HepG2 (cell line): ENCODE results near the gene SPTBN4. TPM values are rescaled to one million over a fixed set of nuclear protein-coding genes. Genes with fewer than 3 reads are reported as not detected.
A peak's percentile ranks its signal among the peaks of the same experiment; 100 is the strongest.
"Not testable (repeated sequence)": the region's sequence is repeated elsewhere in the genome, so short reads cannot be mapped to it uniquely, and the experiment has no call there.

ENCODE experiments used
- ATAC-seq: fragments of 200-7000 bp; cut with Tn5 transposase; 3 replicates; pipeline ENCODE4 v1.9.1; 2020; ENCODE audit warnings: mild to moderate bottlenecking, moderate library complexity
- BruUV-seq: library from RNA; stranded (reverse); fragments of 400-500 nt; replicated peaks from 2 replicates; lab custom pipeline; 2021; lab: Mats Ljungman, UMichigan
- CTCF ChIA-PET: fragments of 300-600 bp; formaldehyde crosslinking; extraction: SDS; loops from one replicate; lab custom pipeline; 2021; ENCODE audit warnings: low total read pairs, inconsistent platforms, low intra/inter-chr PET ratio; lab: Yijun Ruan, JAX
- POLR2A ChIA-PET: fragments of 350-600 bp; sonication (Branson Sonifier 250); formaldehyde crosslinking; loops from one replicate; lab custom pipeline; 2020; ENCODE audit warnings: antibody characterized with exemption, inconsistent platforms; lab: Yijun Ruan, JAX
- DNase-seq: peaks from one replicate; pipeline ENCODE4 v3.0.0-alpha.2; 2015; ENCODE audit warnings: low spot score
- FAIRE-seq: peaks from 3 replicates; lab custom pipeline; 2011; peaks lifted over from hg19 to GRCh38; lab: Jason Lieb, UNC
- H2AFZ ChIP-seq: one replicate; pipeline ENCODE4 v1.6.1; 2011; ENCODE audit warnings: low read length, inconsistent platforms
- H3K27ac ChIP-seq: fragments of 300-600 bp; 3 replicates; pipeline ENCODE4 v1.8.0; 2011; ENCODE audit warnings: mixed run types, mild to moderate bottlenecking, mixed read lengths, low read length, inconsistent platforms; ENCODE audit not compliant: insufficient read depth; ENCODE audit errors: extremely low read length
- H3K27me3 ChIP-seq, 2 experiments: fragments of 200-600 bp in 1 of 2; 2 replicates in 1 of 2; 3 replicates in 1 of 2; pipeline versions ENCODE4 v1.6.0 to v1.8.0; 2011; ENCODE audit warnings: low read length in 2 of 2, mild to moderate bottlenecking in 2 of 2, moderate library complexity in 2 of 2, inconsistent platforms in 1 of 2; ENCODE audit not compliant: insufficient read depth in 2 of 2, control insufficient read depth in 1 of 2
- H3K36me3 ChIP-seq, 2 experiments: fragments of 200-600 bp in 1 of 2; replicated peaks in 1 of 2; 2 replicates in 1 of 2; 3 replicates in 1 of 2; pipeline versions ENCODE4 v1.5.1 to v1.8.0; 2011; ENCODE audit warnings: low read length in 2 of 2, inconsistent platforms in 1 of 2; ENCODE audit not compliant: insufficient read depth in 2 of 2, control insufficient read depth in 1 of 2
- H3K4me1 ChIP-seq: 2 replicates; pipeline ENCODE4 v1.5.1; 2012; ENCODE audit warnings: low read length, inconsistent platforms; ENCODE audit not compliant: insufficient read depth
- H3K4me2 ChIP-seq: 2 replicates; pipeline ENCODE4 v1.6.0; 2011; ENCODE audit warnings: low read depth, low read length, inconsistent platforms
- H3K4me3 ChIP-seq, 3 experiments: fragments of 200-600 bp in 1 of 3; sonication (generic), shearing (Covaris generic) in 1 of 3; replicated peaks in 1 of 3; 2 replicates each; pipeline ENCODE4 v1.5.1; 2011 to 2016; ENCODE audit warnings: low read length in 3 of 3, inconsistent platforms in 2 of 3, low read depth in 2 of 3, mild to moderate bottlenecking in 2 of 3, control low read depth in 1 of 3, mixed read lengths in 1 of 3; ENCODE audit not compliant: insufficient read depth in 1 of 3
- H3K79me2 ChIP-seq: one replicate; pipeline ENCODE4 v1.6.1; 2011; ENCODE audit warnings: low read length, inconsistent platforms; ENCODE audit not compliant: insufficient read depth
- H3K9ac ChIP-seq: 2 replicates; pipeline ENCODE4 v1.6.0; 2011; ENCODE audit warnings: mild to moderate bottlenecking, low read depth, low read length, inconsistent platforms; ENCODE audit not compliant: insufficient read depth
- H3K9me3 ChIP-seq: 2 replicates; pipeline ENCODE4 v1.5.1; 2012; ENCODE audit warnings: mild to moderate bottlenecking, low read length
- H4K20me1 ChIP-seq: 2 replicates; pipeline ENCODE4 v1.6.0; 2011; ENCODE audit warnings: inconsistent platforms, mild to moderate bottlenecking, low read length, moderate library complexity; ENCODE audit not compliant: insufficient read depth
- BHLHE40 ChIP-seq: IDR thresholded peaks from 2 replicates; pipeline ENCODE4 v1.6.1; 2011; ENCODE audit warnings: low read length, improper control_type of control experiment
- MAZ ChIP-seq, 2 experiments: sonication (generic) in 1 of 2; formaldehyde crosslinking in 1 of 2; IDR thresholded peaks; 2 replicates each; pipeline versions ENCODE4 v1.5.0 to v1.6.1; 2012 to 2020; ENCODE audit warnings: low read depth in 2 of 2, mild to moderate bottlenecking in 2 of 2, borderline replicate concordance in 1 of 2, improper control_type of control experiment in 1 of 2, low read length in 1 of 2, missing genetic modification reagents in 1 of 2, moderate library complexity in 1 of 2
- MIER2 ChIP-seq: IDR thresholded peaks from 2 replicates; pipeline ENCODE4 v1.6.1; 2016; ENCODE audit warnings: missing biosample characterization, missing genetic modification reagents
- NFYB ChIP-seq: sonication (generic); formaldehyde crosslinking; IDR thresholded peaks from 2 replicates; pipeline ENCODE4 v1.4.0; 2020; ENCODE audit warnings: missing genetic modification reagents
- SOX13 ChIP-seq, 3 experiments: fragments of 450-650 bp in 1 of 3; sonication (generic) in 1 of 3; formaldehyde crosslinking in 1 of 3; IDR thresholded peaks in 2 of 3; conservative IDR thresholded peaks in 1 of 3; 2 replicates each; pipeline versions ENCODE4 v1.5.0 to v1.6.1; 2016 to 2020; ENCODE audit warnings: antibody characterized with exemption in 1 of 3, mild to moderate bottlenecking in 1 of 3, missing compliant biosample characterization in 1 of 3, missing genetic modification reagents in 1 of 3, moderate library complexity in 1 of 3
- ZSCAN25 ChIP-seq: sonication (generic); formaldehyde crosslinking; IDR thresholded peaks from 2 replicates; pipeline ENCODE4 v1.8.0; 2022; ENCODE audit warnings: mild to moderate bottlenecking, missing genetic modification reagents
- whole genome bisulfite sequencing: methylation state at CpG from one replicate; pipeline ENCODE4 v1.1.6; 2017; ENCODE audit warnings: low lambda C conversion rate; 5-methylcytosine and 5-hydroxymethylcytosine counted together
- in situ Hi-C: cut with HindIII; loops from 2 replicates; pipeline ENCODE4 v1.10.0; 2017; ENCODE audit warnings: low pct_unique_long_range_greater_than_20kb; ENCODE audit not compliant: extremely low pct_ligation_motif_present
- intact Hi-C: fragments of 100-400 bp; cut with micrococcal nuclease; formaldehyde crosslinking; loops from one replicate; pipeline ENCODE4 v1.10.0; 2022; ENCODE audit not compliant: unreplicated experiment
- polyA plus RNA-seq, 8 experiments: library from polyadenylated mRNA; depleted of rRNA in 3 of 8; stranded (reverse) in 7 of 8; unstranded in 1 of 8; fragments of >200 nt; fragmentation: Illumina TruSeq in 4 of 8; extraction: Trizol in 4 of 8; gene quantifications; 2 replicates each; pipeline versions ENCODE4 v1.2.1 to v1.2.3, GENCODE V29; 2011 to 2016; ENCODE audit warnings: low read depth in 4 of 8, missing spikeins in 1 of 8, mixed read lengths in 1 of 8; ENCODE audit not compliant: insufficient read depth in 1 of 8
- total RNA-seq, 5 experiments: library from RNA; depleted of rRNA; stranded (reverse); fragments of >200 nt; fragmentation: Illumina TruSeq; extraction: Trizol; gene quantifications; 2 replicates each; pipeline ENCODE4 v1.2.3, GENCODE V29; 2016; ENCODE audit warnings: low read depth in 1 of 5
- TF ChIP-seq, protein P1 (sequence below): IDR thresholded peaks from 2 replicates; pipeline ENCODE4 v1.6.1; 2012; ENCODE audit warnings: inconsistent platforms
- TF ChIP-seq, protein P2 (sequence below): sonication (generic); formaldehyde crosslinking; IDR thresholded peaks from 2 replicates; pipeline ENCODE4 v1.5.1; 2020; ENCODE audit warnings: mild to moderate bottlenecking, missing genetic modification reagents, moderate library complexity

SPTBN4 gene
- total and polyA plus RNA-seq, 2 of the 13 experiments (the other 11 are each of a cell fraction or from before 2014, with no cell fraction given): 0.11 TPM

DNA sequence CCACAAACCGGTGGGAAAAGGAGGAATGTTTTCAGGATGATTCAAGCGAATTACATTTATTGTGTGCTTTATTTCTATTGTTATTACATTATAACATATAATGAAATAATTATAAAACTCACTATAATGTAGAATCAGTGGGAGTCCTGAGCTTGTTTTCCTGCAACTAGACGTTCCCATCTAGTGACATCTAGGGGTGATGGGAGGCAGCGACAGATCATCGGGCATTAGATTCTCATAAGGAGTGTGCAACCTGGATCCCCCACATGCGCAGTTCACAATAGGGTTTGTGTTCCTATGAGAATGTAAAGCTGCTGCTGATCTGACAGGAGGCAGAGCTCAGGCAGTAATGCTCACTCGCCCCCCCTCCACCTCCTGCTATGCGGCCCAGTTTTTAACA is 54.5 kb downstream of the SPTBN4 start (continued):
- no peak for TF ChIP-seq ZSCAN25 (CRISPR knock-in tag)

DNA sequence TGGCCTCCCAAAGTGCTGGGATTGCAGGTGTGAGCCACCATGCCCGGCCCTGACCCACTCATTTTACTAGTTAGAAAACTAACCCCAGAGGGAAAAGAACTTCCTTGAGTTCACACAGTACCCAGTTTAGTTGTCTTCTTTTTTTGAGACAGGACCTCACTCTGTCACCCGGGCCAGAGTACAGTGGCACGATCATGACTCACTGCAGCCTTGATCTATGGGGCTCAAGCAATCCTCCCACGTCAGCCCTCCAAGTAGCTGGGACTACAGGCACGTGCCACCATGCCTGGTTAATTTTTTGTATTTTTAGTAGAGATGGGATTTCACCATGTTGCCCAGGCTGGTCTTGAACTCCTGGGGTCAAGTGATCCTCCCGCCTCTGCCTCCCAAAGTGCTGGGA is 55.1 kb downstream of the SPTBN4 start:
- intact Hi-C loops: loop anchor here (10.0 kb wide), 2 partner anchors 57 to 217 kb away; partner anchors contain the start of genes BLVRB and SPTBN4
- H3K9me3 ChIP-seq, H3K27me3 ChIP-seq, in situ Hi-C loops, FAIRE-seq, H3K4me2 ChIP-seq, H3K27ac ChIP-seq, BruUV-seq, H4K20me1 ChIP-seq, DNase-seq, H3K36me3 ChIP-seq: not testable (repeated sequence)
- WGBS: 8% methylated on average over 5 of the region's 6 CpGs
- peaks cover 23% of the 10 kb centered on the region for H3K4me1 ChIP-seq
- peak; percentile 46; the same call in 1 of the 2 replicates for TF ChIP-seq BHLHE40
- TF ChIP-seq, all 625 proteins: peak for 1; not testable (repeated sequence) for 624
- POLR2A ChIA-PET, CTCF ChIA-PET, H3K79me2 ChIP-seq, H2AFZ ChIP-seq, ATAC-seq, H3K4me3 ChIP-seq, H3K9ac ChIP-seq: not testable (repeated sequence)

DNA sequence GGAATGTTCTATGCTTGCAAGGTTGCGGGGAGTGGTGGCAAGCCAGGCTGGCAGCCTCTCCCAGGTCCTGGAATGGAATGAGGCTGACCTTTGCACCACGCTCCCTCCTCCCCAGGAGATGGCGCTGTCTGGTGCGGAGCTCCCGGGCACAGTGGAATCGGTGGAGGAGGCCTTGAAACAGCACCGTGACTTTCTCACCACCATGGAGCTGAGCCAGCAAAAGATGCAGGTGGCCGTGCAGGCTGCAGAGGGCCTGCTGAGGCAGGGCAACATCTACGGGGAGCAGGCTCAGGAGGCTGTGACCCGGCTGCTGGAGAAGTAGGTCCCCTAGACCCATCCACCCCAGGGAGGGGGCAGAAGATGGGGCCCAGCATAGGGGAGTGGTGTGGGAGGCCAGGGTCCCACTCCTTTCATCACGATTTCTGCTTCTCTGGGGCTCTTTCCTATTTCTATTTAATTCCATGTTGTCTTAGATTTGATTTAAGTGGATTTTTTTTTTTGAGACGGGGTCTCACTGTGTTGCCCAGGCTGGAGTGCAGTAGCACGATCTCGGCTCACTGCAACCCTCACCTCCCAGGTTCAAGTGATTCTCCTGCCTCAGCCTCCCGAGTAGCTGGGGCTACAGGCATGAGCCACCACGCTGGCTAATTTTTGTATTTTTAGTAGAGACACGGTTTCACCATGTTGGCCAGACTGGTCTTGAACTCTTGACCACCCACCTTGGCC is 56.7 kb downstream of the SPTBN4 start:
- FAIRE-seq: no peak
- peak; percentile 76; the same call in 1 of the 2 replicates for TF ChIP-seq MIER2
- TF ChIP-seq, protein P1, sequence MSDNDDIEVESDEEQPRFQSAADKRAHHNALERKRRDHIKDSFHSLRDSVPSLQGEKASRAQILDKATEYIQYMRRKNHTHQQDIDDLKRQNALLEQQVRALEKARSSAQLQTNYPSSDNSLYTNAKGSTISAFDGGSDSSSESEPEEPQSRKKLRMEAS: 0 out of 2 replicates have a peak, but pooled peaks have one; percentile 27
- no peak for TF ChIP-seq SOX13 (IDR thresholded peaks at IDR 0.05)
- TF ChIP-seq SOX13 (CRISPR knock-in tag; conservative IDR thresholded peaks at IDR 0.05 in 1 of 2, IDR thresholded peaks at IDR 0.05 in 1 of 2): 0 out of 4 replicates have a peak, but pooled peaks of 1 of the 2 experiments have one; percentile 21
- TF ChIP-seq NFYB (CRISPR knock-in tag): no peak
- TF ChIP-seq, protein P2, sequence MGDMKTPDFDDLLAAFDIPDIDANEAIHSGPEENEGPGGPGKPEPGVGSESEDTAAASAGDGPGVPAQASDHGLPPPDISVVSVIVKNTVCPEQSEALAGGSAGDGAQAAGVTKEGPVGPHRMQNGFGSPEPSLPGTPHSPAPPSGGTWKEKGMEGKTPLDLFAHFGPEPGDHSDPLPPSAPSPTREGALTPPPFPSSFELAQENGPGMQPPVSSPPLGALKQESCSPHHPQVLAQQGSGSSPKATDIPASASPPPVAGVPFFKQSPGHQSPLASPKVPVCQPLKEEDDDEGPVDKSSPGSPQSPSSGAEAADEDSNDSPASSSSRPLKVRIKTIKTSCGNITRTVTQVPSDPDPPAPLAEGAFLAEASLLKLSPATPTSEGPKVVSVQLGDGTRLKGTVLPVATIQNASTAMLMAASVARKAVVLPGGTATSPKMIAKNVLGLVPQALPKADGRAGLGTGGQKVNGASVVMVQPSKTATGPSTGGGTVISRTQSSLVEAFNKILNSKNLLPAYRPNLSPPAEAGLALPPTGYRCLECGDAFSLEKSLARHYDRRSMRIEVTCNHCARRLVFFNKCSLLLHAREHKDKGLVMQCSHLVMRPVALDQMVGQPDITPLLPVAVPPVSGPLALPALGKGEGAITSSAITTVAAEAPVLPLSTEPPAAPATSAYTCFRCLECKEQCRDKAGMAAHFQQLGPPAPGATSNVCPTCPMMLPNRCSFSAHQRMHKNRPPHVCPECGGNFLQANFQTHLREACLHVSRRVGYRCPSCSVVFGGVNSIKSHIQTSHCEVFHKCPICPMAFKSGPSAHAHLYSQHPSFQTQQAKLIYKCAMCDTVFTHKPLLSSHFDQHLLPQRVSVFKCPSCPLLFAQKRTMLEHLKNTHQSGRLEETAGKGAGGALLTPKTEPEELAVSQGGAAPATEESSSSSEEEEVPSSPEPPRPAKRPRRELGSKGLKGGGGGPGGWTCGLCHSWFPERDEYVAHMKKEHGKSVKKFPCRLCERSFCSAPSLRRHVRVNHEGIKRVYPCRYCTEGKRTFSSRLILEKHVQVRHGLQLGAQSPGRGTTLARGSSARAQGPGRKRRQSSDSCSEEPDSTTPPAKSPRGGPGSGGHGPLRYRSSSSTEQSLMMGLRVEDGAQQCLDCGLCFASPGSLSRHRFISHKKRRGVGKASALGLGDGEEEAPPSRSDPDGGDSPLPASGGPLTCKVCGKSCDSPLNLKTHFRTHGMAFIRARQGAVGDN (CRISPR knock-in tag): peak; percentile 61
- TF ChIP-seq MAZ (IDR thresholded peaks at IDR 0.05; ENCODE audit: borderline replicate concordance, low read depth, low read length): peak; percentile 32; the same call in 1 of the 2 replicates
- TF ChIP-seq MAZ (CRISPR knock-in tag; IDR thresholded peaks at IDR 0.05; ENCODE audit: low read depth): 0 out of 2 replicates have a peak, but pooled peaks have one; percentile 20

More for the DNA sequence above, 56.7 kb downstream of the SPTBN4 start:
- Histone ChIP-seq H3K9ac (no peak overlapping the region), H4K20me1 (no peaks in the 10 kb centered on the region), H3K4me1 (peaks cover 23% of the 10 kb centered on the region), H3K4me2 (peak overlapping the region; percentile 36), H3K36me3 (no peaks in the 10 kb centered on the region), H3K27me3 (no peaks in the 10 kb centered on the region; a peak in 1 of 5 replicates), H2AFZ (no peak overlapping the region), H3K4me3 (no peak overlapping the region; a peak in 1 of 6 replicates), H3K9me3 (no peaks in the 10 kb centered on the region), H3K79me2 (no peaks in the 10 kb centered on the region), H3K27ac (no peak overlapping the region)
- ChIA-PET CTCF (interaction anchor here (0.7 to 1.4 kb wide), 3 partner anchors 74 to 112 kb away, joined by 3 to 9 read pairs (median 4); no protein-coding TSS in a partner anchor), POLR2A (interaction anchor here (1.0 kb wide), 1 partner anchor 97 kb away, joined by 3 read pairs; no protein-coding TSS in a partner anchor)
- ATAC-seq (peak; percentile 83), DNase-seq (peak; percentile 61)
- intact Hi-C loops (loop anchor here (10.0 kb wide), 2 partner anchors 59 to 219 kb away; partner anchors contain the start of genes BLVRB and SPTBN4), in situ Hi-C loops (no loop called here)
- 22% methylated on average over 11 of the region's 17 CpGs for WGBS
- BruUV-seq: no TSS peak
